ENCODE measurements around the gene PSME4.

DNA sequence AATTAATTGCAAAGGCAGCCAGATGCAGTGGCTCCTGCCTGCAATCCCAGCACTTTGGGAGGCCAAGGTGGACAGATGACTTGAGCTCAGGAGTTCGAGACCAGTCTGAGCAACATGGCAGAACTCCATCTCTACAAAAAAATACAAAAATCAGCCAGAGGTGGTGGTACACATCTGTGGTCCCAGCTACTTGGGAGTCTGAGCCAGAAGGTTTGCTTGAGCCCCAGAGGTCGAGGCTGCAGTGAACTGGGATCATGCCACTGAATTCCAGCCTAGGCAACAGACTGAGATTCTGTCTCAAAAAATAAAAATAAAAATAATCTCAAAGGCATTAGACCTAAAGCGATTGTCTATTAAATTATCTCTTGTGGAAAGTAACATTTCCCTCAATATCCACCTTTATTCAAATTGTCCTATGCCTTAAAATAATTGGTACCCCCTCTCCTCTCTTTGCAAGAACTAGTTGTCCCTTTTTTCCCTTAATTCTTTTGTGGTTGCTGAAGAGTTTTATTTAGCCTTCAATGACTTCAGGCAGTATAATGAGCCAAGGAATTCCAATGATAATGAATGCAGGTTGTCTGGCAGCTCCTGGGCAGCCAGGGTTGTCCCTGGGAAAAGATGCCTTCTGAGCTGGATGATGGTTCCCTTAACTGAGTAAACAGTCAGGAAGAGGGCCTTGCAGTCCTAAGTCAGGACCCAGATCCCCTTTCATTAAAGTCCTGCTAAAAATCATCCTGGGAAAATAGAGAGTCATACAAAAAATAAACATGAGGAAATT, 143.2 kb downstream of the PSME4 start:
- TF ChIP-seq, protein P1, sequence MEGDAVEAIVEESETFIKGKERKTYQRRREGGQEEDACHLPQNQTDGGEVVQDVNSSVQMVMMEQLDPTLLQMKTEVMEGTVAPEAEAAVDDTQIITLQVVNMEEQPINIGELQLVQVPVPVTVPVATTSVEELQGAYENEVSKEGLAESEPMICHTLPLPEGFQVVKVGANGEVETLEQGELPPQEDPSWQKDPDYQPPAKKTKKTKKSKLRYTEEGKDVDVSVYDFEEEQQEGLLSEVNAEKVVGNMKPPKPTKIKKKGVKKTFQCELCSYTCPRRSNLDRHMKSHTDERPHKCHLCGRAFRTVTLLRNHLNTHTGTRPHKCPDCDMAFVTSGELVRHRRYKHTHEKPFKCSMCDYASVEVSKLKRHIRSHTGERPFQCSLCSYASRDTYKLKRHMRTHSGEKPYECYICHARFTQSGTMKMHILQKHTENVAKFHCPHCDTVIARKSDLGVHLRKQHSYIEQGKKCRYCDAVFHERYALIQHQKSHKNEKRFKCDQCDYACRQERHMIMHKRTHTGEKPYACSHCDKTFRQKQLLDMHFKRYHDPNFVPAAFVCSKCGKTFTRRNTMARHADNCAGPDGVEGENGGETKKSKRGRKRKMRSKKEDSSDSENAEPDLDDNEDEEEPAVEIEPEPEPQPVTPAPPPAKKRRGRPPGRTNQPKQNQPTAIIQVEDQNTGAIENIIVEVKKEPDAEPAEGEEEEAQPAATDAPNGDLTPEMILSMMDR (IDR thresholded peaks at IDR 0.05), result no peak
- TF ChIP-seq SIN3A (IDR thresholded peaks at IDR 0.05; ENCODE audit: borderline replicate concordance, insufficient read depth, low read depth, low read length) (no peak), POLR2AphosphoS5 (IDR thresholded peaks at IDR 0.05; ENCODE audit: low read depth, low read length) (no peak)
